ENCODE results near the gene RNU2-63P. TPM values are rescaled to one million over a fixed set of nuclear protein-coding genes. Genes with fewer than 3 reads are reported as not detected.

The RNU2-63P gene
- total and polyA plus RNA-seq, 2 of the 8 experiments (the other 6 are each of a cell fraction or from before 2014, with no cell fraction given) = 6.6 TPM; not detected in 1

- H3K27ac ChIP-seq (ENCODE audit: low read depth, low read length) = no peak overlapping the region
- no peak overlapping the region for H4K8ac ChIP-seq (ENCODE audit: extremely low read depth, insufficient read depth, low read length)
- POLR2A ChIA-PET (ENCODE audit: partially characterized antibody) = interaction anchor here (5.5 kb wide), 1 partner anchor 13 kb away, joined by 41 read pairs; the partner anchor contains the start of gene RNU2-63P
- H3K23ac ChIP-seq (ENCODE audit: insufficient read length) = no peak overlapping the region
- H3K9ac ChIP-seq (replicated peaks in 1 of 4; ENCODE audit: extremely low read depth in 1 of 4, low read depth in 3 of 4, low read length in 3 of 4) = no peak overlapping the region
- H2AFZ ChIP-seq (ENCODE audit: low read length) = no peak overlapping the region
- H2BK20ac ChIP-seq (ENCODE audit: low read length) = no peak overlapping the region
- H4K20me1 ChIP-seq (replicated peaks in 1 of 2; ENCODE audit: control insufficient read depth in 1 of 2, insufficient read depth in 2 of 2, low read length in 2 of 2) = no peaks in the 10 kb centered on the region
- no peak overlapping the region for H3K4me3 ChIP-seq (ENCODE audit: extremely low read depth in 1 of 4, insufficient read depth in 2 of 4, low read depth in 3 of 4, low read length in 4 of 4)
- no peak overlapping the region for H3K56ac ChIP-seq (replicated peaks; ENCODE audit: insufficient read length, low read depth, low read length)
- H3K4ac ChIP-seq (replicated peaks; ENCODE audit: insufficient read length, low read depth, low read length) = no peak overlapping the region
- no peak overlapping the region for H2BK12ac ChIP-seq (ENCODE audit: low read depth, low read length)
- no peak overlapping the region for H2AK5ac ChIP-seq (ENCODE audit: low read depth, low read length)
- no peak overlapping the region for H3K4me2 ChIP-seq (ENCODE audit: insufficient read depth in 1 of 2, low read depth in 2 of 2, low read length in 2 of 2)
- CTCF ChIA-PET (ENCODE audit: partially characterized antibody) = no interaction called here
- no peak overlapping the region for H4K91ac ChIP-seq (replicated peaks; ENCODE audit: insufficient read length, low read length)
- FAIRE-seq = no peak
- no peaks in the 10 kb centered on the region for H3K23me2 ChIP-seq (ENCODE audit: low read depth, low read length)
- no peak overlapping the region for H3K14ac ChIP-seq (ENCODE audit: insufficient read length)
- H3K9me3 ChIP-seq (ENCODE audit: insufficient read depth in 2 of 2, low read depth in 1 of 2, low read length in 1 of 2) = no peaks in the 10 kb centered on the region
- no peaks in the 10 kb centered on the region; a peak in 2 of 7 replicates for H3K4me1 ChIP-seq (replicated peaks in 1 of 4; ENCODE audit: control insufficient read depth in 3 of 4, insufficient read depth in 4 of 4, low read length in 3 of 4)
- H3K79me1 ChIP-seq (ENCODE audit: low read depth, low read length) = no peaks in the 10 kb centered on the region
- no peaks in the 10 kb centered on the region for H3K79me2 ChIP-seq (ENCODE audit: control insufficient read depth in 1 of 2, insufficient read depth in 2 of 2, low read length in 2 of 2)
- H3K27me3 ChIP-seq (replicated peaks in 1 of 4; ENCODE audit: control insufficient read depth in 3 of 4, extremely low read depth in 1 of 4, insufficient read depth in 3 of 4, low read length in 3 of 4) = no peaks in the 10 kb centered on the region
- H4K5ac ChIP-seq (ENCODE audit: insufficient read length, low read depth, low read length) = no peak overlapping the region
- no peak overlapping the region for H3K18ac ChIP-seq (ENCODE audit: extremely low read depth, low read length)
- WGBS, 2 experiments (ENCODE audit: extremely low coverage in 1 of 2, insufficient coverage in 1 of 2, insufficient read length in 1 of 2, insufficient replicate concordance in 2 of 2, low coverage in 1 of 2, low lambda C conversion rate in 2 of 2, missing lambda C conversion rate in 1 of 2) = 96% methylated on average over 4 of the region's 4 CpGs; no CpG with 5 or more reads in 1 of the 2 experiments
- H2BK5ac ChIP-seq (ENCODE audit: low read depth, low read length) = no peak overlapping the region
- no peak overlapping the region for H2BK15ac ChIP-seq (ENCODE audit: low read length)
- H2BK120ac ChIP-seq (replicated peaks; ENCODE audit: low read depth, low read length) = no peak overlapping the region
- H3K36me3 ChIP-seq (ENCODE audit: control insufficient read depth in 2 of 4, insufficient read depth in 4 of 4, low read length in 3 of 4) = peaks cover 0 to 23% (median 2%) of the 10 kb centered on the region in 4 experiments; a peak in 5 of 8 replicates
- no peak for DNase-seq (ENCODE audit: low read depth in 1 of 2, low spot score in 2 of 2)
- TF ChIP-seq EGR1 (IDR thresholded peaks at IDR 0.05; ENCODE audit: borderline replicate concordance, low read depth, low read length) (no peak), CHD1 (IDR thresholded peaks at IDR 0.05; ENCODE audit: low read depth, low read length) (no peak), YY1 (IDR thresholded peaks at IDR 0.05; ENCODE audit: low read depth, low read length) (no peak), USF2 (IDR thresholded peaks at IDR 0.05; ENCODE audit: low read length) (no peak), SP4 (IDR thresholded peaks at IDR 0.05; ENCODE audit: low read length) (no peak), SIN3A (conservative IDR thresholded peaks at IDR 0.05 in 1 of 2, IDR thresholded peaks at IDR 0.05 in 1 of 2; ENCODE audit: low read depth in 1 of 2, low read length in 2 of 2) (no peak), FOSL1 (IDR thresholded peaks at IDR 0.05; ENCODE audit: insufficient read depth, low read depth, low read length) (no peak), CEBPB (IDR thresholded peaks at IDR 0.05; ENCODE audit: low read depth, low read length) (no peak), KDM5A (IDR thresholded peaks at IDR 0.05; ENCODE audit: low read length) (no peak), RNF2 (IDR thresholded peaks at IDR 0.05; ENCODE audit: borderline replicate concordance, low read depth, low read length, missing control alignments, poor library complexity, severe bottlenecking) (no peak)
Measured at GRCh38 chr2:88028931-88029330, 12.6 kb upstream of the RNU2-63P start.

Measured in H1 (cell line).